Right hindlimb (tissue), 1 donor: ENCODE data around the gene ATP11C.
"Not testable (repeated sequence)": the region's sequence is repeated elsewhere in the genome, so short reads cannot be mapped to it uniquely, and the experiment has no call there.

Experiments used
- DNase-seq: peaks from one replicate; pipeline ENCODE4 v3.0.0-alpha.2; 2018

ATP11C gene

DNA sequence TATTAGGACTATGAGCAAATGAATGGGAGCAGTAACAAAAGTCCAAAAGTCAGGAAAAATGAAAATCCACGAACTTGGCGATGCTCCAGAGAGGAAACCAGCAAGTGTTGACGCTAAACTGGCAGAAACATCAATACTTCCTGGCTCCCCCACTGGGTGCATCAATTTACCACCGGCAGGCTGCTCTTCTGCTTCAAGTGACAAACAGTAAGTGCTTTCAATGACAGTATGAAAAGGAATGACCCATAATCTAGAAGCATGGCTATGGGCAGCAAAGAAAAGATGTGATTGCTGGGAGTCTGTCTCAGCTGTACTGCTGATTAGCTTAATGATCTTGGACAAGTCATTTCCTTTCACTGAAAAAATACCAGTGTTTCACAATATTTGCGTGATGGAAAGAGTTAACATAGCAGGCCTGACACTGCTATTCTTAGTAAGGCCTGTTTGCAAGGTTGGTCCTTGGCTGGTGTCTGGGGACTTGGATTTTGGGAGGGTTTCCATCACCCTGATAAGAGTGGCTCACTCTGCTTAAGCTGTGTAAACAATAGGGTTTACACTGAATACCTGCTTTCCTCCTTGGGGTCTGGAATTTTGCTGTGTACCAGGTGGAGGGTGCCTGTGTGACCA lies 8.7 kb downstream of the ATP11C start:
- no peak for DNase-seq

DNA sequence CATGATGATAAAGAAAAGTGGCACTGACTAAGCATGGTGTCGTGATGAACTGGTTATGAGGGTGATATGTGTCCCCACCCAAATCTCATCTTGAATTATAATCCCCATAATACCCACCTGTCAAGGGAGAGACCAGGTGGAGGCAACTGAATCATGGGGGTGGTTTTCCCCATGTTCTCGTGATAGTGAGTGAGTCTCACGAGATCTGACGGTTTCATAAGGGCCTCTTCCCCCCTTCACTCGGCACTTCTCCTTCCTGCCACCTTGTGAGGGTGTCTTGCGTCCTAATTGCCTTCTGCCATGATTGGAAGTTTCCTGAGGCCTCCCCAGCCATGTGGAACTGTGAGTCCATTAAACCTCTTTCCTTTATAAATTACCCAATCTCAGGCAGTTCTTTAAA lies 11.7 kb downstream of the ATP11C start:
- DNase-seq = not testable (repeated sequence)

DNA sequence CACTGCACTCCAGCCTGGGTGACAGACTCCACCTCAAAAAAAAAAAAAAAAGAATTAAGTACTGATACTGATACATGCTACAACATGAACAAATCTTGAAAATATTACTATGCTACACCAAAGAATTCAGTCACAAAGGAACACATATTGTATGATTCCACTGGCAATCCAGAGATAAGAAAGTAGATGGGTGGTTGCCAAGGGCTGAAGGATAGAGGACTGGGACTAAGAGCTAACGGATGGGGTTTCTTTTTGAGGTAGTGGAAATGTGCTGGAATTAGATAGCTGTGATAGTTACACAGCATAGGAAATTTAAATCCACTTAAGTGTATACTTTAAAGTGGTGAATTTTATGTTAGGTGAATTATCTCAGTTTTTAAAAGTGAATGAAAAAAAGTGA lies 12.5 kb downstream of the ATP11C start:
- DNase-seq = no peak

DNA sequence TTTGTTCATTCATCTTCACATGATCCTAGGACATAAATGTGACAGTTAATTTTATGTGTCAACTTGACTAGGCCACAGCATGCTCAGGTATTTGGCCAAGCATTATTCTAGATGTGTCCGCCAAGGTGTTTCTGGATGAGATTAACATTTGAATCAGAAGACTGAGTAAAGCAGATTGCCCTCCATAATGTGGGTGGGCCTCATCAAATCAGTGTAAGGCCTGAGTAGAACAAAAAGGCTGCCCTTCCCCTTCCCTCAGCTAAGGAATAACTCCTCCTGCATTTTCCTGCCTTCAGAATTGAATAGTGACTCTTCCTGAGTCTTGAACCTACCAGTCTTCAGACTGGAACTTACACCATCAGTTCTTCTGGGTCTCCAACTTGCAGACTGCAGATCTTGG lies 18.4 kb downstream of the ATP11C start:
- no peak for DNase-seq

DNA sequence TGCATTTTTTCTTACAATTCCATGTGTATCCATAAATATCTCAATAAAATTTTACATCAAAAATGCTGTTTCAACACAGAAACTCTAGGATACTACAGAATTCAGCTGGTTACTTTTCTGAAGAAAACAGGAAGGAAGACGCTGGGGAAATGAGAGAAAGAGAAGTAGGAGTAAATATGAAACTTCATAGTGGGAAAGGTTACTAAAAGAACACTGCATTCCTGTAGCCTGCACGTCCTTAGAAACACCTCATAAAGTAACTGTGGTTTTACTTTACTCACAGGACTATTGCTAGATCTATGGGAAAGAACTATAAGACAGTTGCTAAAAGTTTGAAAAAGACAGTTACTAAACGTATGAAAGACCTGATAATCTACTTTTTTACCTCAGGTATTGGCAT lies 23.1 kb downstream of the ATP11C start:
- DNase-seq = no peak

DNA sequence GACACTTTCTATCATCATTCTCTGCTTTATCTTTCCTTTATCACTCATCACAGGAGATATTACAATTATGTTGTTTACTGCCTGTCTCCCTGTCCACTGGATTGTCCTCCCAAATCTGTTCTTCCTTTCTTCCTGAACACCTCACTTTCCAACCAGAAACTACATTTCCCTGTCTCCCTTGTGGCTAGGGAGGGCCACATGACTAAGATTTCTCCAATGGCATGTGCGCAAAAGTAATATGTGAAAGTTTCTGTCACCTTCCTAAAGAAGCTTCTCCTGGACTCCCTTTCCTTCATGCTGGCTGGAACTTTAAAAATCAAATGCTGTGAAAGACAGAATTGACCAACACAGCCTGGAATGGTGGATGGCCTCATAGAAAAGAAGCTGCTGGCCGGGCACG lies 25.8 kb downstream of the ATP11C start:
- no peak for DNase-seq

DNA sequence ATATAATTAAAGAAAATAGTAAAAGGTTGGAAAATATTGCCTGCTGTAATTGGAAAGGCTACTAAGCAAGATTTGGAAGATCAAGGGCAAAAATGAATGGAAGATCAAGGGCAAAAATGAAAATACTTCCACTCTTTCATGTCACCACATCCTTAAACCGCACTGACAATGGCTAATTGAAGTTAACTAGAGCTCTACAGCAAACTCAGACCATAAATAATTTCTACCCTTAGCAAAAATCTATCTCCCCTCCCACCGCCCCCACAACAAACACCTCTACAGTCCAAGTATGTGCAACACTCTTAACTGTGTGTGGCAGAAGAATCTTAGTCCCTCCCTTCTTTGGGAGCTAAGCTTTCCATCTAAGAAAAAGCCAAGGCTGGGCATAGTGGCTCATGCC lies 27.1 kb downstream of the ATP11C start:
- no peak for DNase-seq

DNA sequence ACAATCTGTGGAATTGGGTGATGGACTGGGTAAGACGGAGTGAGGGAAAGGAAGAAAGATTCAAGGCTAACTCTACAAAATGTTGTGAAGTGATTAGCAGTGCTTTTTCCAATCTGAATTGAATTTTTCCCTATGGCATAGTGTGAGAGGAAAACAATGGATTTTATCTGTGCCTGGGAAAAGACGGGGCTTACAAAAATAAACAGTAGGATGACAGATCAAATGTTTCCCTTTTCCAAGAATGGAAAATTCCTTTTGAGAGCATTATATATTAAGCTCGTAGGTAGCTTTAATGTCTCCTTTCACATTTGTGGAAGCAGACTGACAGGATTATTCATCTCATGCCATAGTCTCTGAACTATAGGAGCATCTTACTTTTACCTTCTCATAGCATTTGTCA lies 27.8 kb downstream of the ATP11C start:
- DNase-seq = no peak

DNA sequence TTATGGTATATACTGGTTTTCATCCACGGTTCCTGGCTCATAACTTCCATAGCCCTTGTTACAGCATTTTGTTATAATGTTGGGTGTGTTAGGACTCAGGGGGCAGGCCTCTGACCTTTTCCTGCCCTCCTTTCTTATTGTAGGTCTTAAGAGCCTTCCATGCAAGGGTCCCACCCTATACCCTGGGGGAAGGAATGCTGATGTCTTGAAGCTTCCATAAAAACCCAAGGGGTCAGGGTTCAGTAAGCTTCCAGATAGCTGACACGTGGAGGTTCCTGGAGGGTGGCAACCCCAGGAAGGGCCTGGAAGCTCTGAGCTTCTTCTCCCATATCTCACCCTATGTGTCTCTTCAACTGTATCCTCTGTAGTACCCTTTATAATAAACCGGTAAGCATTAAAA lies 29.6 kb downstream of the ATP11C start:
- no peak for DNase-seq

DNA sequence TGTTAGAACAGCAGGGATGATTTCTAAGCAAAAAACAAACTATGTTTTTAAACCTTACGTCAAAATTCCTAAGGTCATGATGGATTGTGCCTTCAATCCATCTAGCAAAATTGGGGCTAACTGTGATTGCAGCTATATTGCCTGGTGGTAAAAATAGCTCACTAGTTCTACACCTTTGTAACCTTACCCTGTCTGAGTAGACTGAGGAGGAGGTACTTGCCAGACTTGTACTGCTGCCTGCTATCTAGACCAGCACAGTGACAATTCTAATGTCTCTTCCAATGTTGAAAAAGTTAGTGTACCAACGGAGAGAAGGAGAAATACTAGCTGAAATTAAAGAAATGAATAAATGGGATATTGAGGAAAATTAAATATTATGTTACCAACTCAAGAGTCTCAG lies 30.3 kb downstream of the ATP11C start:
- DNase-seq = no peak

DNA sequence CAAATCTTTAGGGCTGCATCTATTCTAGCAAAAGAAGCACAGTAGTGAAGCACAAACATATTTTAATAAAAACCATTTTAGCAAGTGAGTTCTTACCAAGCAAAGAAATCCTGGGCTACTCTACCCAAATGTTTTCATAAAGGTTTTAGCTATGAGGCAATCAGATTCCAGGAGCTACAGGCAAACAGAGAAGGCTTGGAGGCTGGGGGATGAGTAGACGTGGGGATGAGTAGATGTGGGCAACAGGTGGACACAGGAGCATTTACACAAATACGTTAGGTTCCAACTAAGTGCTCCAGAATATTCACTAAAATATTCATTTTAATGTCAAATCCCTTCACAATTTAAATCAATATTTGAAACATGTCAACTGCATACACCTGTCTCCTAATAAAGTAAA lies 34.5 kb downstream of the ATP11C start:
- no peak for DNase-seq

DNA sequence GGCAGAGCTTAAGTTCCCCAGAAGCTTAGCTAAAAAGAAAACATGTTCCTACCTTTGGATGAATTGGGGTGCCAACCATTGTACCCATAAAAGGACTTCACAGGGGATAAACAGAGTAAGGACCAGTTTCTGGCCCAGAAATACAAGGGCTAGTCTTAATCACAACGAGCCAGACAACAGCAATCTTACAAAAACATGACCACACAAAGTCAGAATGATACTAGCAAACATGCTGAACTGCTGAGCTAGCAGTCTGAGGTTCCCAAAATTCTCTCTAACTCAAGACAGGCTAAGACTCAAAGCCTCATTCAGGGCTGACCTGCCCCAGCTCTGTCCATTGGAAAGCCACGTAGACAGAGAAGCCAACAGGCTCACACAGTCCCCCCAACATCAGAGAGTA lies 40.3 kb downstream of the ATP11C start:
- no peak for DNase-seq

DNA sequence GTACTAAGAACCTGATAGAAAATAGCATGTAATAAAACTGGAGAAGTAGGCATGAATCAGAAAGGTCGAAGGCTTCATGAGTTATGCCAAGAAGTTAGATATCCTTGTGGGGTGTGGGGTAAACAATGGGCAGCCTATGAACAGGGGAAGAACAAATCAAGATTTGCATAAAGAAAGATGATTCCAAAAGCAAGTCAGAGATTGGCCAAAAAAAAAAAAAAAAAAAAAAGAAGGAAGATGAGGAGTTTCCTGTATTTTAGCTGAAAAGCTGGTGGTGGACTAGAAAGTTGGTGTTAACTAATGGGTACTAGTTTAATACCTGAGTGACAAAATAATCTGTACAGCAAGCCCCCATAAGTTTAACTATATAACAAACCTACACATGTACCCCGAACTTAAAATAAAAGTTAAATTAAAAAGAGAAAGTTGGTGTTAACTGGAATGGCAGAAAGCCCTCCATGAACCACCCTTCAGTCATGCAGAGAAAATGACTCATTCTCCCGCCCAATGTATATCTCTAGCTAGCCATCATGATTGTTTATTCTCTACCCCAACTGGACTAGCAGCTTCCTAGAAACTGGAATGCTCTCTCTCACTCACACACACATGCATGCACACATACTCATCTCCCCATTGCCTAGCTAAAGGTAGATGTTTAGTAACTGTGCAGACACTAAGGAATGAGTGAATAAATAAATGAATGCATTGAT lies 41.7 kb downstream of the ATP11C start:
- DNase-seq = no peak

DNA sequence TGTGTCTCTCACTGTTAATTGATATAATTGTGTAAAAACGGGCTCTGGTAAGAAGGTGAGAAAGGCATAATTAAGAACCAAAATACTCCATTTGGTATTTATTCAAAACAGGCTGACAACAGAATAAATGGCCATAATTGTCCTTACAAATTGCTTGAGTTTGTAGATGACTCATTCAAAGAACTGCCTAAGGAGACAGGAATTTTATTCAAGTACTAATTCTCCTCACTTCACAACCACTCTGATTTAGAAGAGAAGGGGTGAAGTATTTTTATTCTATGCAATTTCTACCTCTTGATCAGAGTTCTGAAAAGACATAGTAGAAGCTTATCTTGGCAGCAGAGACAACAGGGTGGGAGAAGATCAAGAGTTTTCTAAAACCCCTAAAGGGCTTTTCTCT lies 43.1 kb downstream of the ATP11C start:
- no peak for DNase-seq

DNA sequence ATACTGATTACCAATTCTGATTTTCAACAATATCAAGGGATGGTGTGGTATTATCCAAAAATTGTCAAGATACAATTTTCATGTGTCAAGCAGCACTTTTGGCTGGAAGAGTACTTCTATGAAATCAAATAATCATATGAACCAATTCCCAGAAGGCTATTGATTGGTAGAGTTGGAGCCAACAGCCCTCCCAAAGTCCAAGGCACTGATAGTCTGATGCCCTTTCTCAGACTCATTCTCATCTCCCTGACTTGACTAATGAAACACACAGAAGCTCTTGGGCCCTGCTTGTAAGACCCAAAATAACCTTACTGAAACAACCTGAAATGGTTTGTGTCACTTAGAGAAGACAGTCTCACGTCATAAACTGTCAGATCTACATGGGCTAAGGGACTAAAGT lies 48.9 kb downstream of the ATP11C start:
- DNase-seq = no peak

DNA sequence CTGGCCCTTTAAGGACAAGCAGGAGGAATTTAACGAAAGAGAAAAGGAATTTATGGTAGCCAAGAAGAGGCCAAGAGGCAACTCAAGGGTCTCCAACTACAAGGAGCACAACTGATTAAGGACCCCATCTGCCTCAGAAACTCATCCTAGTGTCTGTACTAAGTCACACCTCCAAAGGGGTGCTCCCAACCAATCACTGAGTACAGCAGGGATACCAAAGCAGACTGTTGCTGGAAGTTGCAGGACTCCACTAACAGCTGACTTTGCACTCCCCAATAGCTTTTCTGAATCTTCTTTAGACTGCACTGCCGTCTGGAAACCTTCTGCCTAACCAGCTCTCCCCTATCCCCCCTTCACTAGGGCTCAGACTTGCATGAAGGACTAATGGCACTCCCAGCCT lies 50.6 kb downstream of the ATP11C start:
- no peak for DNase-seq

DNA sequence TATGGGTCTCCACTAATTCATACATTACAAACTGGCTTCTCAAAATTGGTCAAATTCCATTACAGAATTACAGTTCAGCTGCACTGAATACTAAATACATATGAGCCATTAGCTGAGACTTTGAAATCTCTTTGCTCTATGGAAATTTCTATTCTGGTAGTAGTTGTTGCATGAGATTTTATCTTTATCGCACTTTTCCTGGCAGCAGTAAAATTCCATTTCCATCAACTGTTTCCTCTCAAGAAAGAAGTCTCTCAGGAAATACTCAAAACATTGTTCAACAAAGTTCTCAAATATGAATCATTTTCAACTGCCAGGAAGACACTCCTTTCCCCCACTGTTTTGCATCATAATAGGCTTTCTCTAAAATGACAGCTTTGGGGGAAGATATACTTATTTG lies 51.3 kb downstream of the ATP11C start:
- no peak for DNase-seq

DNA sequence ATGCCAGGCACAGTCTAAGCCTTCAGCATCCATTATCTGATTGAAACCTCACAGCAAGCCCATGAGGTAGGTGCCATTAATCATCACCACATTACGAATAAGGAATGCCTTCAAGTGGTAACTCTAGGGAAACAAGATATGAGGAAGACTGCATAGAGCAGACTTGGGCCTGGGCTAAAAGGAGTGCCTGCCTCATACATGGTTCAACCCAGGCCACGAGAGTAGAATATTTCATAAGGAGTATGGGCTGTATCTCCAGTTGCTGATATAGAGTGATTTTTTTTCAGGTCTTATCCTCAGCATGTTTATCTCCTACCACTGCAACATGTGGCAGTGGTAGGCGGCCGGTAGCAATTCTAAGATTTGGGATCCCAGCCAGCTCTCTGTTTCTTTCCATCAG lies 51.7 kb downstream of the ATP11C start:
- no peak for DNase-seq

DNA sequence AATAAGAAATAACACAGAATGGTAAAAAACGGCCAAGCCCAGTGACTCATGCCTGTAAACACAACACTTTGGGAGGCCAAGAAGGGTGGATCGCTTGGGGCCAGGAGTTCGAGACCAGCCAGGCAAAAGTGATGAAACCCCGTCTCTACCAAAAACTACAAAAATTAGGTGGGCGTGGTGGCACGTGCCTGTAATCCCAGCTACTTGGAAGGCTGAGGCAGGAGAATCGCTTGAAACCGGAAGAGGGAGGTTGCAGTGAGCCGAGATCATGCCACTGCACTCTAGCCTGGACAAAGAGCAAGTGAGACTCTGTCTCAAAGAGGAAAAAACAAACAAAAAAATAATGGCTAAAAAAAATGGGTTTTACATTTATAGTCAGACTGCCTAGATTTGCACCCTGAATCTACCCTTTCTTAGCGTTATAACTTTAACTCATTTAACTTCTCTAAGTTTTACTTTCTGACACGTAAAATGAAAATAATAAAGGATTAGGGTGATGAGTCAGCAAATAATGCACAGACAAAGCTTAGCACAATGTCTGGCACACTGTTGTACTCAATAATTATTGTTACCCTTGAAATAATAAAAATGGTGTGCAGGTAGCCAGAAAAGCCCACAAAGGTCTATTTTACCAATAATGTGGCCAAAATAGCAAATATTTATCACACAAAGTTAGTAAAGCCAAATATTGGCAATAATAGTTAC lies 55.0 kb downstream of the ATP11C start:
- DNase-seq = no peak

DNA sequence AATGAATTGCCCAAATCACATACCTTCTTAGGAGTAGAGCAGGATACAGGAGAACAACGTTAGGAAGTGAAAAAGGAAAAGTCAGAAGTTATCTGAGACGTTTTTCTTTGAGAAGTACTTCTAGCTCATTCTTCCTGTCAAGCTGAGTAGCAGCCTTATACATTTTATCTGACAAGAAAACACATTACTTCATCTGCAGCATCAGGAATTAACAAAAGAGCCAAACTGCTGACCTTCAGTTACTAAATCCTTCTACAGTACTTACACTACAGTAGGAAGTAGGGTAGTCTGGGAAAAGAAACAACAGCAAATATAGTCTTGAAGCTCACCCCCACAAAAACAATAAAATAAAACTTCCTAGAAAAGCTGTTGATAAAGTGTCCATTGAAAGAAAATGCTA lies 57.0 kb downstream of the ATP11C start:
- DNase-seq = no peak

DNA sequence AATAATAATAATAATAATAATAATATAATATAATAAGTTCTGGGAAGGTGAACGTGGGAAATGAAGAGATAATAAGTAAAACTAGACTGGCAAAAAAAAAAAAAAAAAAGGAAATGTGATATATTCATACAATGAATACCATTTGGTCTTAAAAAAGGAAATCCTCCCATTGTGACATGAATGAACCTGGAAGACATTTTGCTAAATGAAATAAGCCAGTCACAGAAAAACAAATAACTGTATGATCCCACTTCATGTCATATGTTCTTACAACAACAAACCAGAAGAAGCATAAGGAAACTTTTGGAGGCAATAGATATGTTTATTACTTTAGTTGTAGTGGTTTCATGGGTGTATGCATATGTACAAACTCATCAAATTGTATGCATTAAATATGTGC lies 63.1 kb downstream of the ATP11C start:
- no peak for DNase-seq

DNA sequence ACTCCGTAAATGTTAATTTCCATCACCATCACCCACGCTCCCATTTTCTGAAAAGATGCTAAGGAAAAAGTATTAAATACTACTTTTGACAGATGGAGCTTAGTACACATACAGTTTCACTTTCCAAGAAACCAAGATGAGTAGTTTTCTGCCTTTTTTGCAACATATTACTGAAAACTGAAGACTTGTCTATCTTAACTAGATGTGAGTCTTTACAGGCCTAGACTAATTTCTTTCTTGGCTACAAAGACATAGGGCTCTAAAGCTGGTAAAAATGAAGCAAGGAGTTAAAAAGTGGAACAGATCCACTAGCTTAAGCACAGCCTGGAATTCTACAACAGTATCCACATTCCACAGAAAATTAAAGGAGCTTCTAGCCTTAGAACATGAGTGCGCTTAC lies 68.2 kb downstream of the ATP11C start:
- no peak for DNase-seq

DNA sequence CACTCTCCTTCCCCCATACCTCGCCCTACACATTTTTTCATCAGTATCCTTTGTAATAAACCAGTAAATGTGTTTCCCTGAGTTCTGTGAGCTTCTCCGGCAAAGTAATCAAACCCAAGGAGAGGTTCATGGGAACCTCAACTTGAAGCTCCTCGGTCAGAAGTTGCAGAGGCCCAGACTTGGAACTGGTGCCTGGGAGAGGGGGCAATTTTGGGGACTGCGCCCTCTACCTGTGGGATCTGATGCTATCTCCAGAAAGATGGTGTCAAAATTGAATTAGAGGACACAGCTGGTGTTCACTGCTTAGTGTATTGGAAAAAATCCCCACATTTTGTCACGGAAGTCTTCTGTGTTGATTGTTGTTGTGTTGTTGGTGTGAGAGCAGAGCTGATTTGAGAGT lies 70.6 kb downstream of the ATP11C start:
- no peak for DNase-seq

DNA sequence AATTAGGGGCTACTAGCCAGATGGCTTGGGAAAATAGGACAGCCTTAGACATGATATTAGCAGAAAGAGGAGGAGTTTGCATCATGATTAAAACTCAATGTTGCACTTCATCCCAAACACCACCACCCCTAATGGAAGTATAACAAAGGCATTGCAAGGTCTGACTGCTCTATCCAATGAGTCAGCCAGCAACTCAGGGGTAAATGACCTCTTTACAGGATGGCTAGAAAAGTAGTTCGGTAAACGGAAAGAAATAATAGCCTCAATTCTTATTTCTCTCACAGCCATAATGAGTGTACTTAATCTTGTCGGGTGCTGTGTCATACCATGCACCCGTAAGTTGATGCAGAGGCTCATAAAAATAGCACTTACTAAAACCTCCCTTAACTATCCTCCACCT lies 76.0 kb downstream of the ATP11C start:
- not testable (repeated sequence) for DNase-seq

DNA sequence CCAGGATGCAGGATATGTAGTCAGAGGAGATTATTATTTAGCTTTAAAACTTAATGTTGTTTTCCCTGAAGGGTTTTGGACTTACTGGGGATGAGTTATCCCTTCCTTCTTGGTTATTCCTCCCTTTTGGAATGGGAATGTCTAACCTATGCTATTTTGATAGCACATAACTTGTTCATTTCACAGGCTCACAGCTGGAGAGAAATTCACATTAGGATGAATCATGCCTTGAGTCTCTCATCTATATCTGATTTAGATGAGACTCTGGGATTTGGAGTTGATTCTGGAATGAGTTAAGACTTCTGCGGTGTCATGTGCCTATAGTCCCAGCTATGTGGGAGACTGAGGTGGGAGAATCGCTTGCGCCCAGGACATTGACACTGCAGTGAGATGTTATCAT lies 81.1 kb downstream of the ATP11C start:
- DNase-seq = no peak
